Fibroblast of skin of scalp (primary cell): ENCODE data around the gene UBXN10. TPM values are rescaled to one million over a fixed set of nuclear protein-coding genes. Genes with fewer than 3 reads are reported as not detected.

Source experiments
- DNase-seq: peaks from one replicate; pipeline ENCODE4 v3.0.0-alpha.2; 2013
- polyA plus RNA-seq, 2 experiments: library from polyadenylated mRNA; unstranded; fragments of 120-200 nt; gene quantifications; one replicate each; pipeline ENCODE4 v1.2.1, GENCODE V29; 2013; ENCODE audit not compliant: insufficient read length in 2 of 2

Gene UBXN10, protein sequence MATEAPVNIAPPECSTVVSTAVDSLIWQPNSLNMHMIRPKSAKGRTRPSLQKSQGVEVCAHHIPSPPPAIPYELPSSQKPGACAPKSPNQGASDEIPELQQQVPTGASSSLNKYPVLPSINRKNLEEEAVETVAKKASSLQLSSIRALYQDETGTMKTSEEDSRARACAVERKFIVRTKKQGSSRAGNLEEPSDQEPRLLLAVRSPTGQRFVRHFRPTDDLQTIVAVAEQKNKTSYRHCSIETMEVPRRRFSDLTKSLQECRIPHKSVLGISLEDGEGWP
- polyA plus RNA-seq (2013, experiment 1 of 2; ENCODE audit: insufficient read length) = not detected
- polyA plus RNA-seq (2013, experiment 2 of 2; ENCODE audit: insufficient read length) = 0.04 TPM

DNA sequence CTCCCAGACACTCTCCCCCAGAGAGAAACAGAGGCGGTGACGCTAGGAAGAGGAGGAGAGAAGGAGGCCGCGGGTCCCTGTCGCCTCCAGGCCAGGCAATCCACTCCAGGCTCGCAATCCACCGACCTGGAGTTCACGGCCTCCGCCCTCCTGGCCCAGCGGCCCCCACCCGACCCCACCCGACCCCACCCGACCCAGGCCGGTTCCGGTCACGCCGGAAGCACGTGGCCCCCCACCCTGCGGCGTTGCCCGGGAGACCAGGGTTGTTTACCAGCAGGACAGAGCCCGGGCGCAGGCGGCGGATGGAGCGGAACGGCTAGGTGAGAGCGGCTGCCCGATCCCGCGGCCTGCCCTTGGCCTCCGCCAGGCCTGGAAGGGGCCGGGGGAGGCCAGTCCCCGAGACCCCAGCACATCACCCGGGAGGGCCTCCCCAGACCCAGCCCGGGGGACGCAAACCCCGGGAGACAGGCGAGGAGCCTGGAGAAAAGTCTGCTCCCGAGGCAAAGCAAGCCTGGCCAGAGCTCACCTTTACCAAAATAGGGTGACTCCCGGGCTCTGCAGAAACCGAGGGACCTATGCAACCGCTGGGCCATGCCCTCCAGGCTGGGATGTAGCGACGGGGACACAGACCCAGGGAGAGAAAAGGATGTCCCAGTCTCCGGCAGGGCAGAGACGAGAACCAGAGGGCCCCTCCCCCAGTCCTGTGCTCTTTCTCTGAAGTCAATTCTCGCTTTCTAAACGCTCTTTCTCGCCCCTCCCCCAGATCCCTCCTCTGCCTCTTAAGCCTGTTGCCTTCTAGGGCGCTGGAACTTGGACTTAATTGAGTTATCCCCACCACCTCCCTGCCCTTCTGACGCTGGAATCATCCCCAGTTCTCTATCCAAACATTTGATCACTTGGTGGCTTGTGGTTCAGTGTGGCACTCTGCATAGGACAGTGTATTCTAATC lies at the start of gene UBXN10, which contains the start of gene PLA2G2C:
Gene UBXN10 (plus strand): TSS at position 263 of the 949 bp plus-strand sequence. CDS start 4,466 bp downstream, outside the sequence.
Gene PLA2G2C (minus strand): TSS at position 685 of the 949 bp plus-strand sequence. CDS start 9,155 bp downstream, outside the sequence.
- no peak for DNase-seq

DNA sequence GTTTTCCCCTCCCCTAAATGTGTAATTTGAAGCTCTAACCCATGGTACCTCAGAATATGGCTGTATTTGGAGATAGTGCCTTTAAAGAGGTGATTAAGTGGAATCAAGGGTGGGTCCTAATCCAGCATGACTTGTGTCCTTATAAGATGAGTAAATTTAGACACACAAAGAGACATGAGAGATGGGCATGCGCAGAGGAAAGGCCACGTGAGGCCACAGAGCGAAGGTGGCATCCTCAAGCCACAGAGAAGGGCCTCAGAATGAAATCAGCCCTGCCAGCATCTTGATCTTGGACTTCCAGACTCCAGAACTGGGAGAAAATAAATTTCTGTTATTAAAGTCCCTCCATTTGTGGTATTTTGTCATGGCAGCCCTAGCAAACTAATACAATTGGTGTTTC lies 49.6 kb upstream of the UBXN10 start:
- DNase-seq = no peak

DNA sequence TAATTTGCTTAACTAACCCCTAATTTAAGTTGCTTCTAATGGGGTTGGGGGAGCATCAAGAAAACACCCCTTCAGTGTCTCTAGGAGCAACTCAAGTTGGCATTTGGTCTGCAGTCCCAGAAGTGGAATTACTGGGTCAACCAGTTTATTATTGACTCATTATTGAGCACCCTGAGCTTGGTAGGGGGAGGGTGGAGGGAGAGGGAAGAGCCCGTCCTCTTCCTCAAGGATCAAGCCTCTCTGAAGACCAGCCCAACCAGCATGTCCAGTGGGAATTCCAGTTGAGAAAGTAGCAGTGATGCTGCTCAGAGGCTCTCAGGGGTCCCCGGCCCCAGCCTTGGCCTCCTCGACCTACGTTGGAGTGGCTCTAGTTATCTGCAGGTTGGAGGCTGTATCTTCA lies 48.8 kb upstream of the UBXN10 start:
- DNase-seq = no peak

DNA sequence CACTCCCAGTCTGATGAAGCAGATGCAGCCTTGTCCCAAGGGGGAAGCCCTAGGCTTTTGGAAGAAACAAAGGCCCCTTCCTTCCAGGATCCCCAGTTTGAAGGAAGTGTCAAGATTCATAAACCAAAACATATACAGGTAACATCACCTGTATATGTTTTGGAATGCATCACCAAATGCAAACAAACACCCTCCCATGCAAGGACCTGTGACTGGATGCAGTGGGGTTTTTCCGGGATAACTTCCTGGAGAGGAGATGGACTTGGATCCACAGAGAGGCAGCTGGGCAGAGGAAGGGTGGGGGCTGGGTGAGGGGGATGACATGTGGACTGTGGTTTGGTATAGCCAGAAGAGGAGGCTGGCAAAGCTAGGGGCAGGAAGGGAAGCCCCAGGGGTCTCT lies 48.3 kb upstream of the UBXN10 start:
- DNase-seq = no peak

DNA sequence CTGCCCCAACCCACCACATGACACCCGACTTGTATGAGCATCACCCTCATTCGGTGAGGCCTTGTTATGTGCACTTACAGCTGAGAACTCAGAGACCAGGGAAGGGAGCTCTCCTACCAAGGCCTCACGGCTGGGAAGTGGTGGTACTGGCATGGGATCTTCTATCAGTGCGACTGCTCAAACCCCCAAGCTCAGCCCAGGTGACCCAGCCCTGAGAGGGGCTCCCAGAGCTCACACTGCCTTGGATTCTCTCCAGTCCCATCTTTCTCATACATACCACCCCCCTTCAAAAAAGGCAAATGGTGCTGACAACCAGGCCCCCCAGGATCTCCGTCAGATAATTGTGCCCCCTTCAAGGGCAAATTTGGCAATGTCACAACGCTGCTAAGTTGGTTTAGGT lies 47.5 kb upstream of the UBXN10 start:
- DNase-seq = no peak

DNA sequence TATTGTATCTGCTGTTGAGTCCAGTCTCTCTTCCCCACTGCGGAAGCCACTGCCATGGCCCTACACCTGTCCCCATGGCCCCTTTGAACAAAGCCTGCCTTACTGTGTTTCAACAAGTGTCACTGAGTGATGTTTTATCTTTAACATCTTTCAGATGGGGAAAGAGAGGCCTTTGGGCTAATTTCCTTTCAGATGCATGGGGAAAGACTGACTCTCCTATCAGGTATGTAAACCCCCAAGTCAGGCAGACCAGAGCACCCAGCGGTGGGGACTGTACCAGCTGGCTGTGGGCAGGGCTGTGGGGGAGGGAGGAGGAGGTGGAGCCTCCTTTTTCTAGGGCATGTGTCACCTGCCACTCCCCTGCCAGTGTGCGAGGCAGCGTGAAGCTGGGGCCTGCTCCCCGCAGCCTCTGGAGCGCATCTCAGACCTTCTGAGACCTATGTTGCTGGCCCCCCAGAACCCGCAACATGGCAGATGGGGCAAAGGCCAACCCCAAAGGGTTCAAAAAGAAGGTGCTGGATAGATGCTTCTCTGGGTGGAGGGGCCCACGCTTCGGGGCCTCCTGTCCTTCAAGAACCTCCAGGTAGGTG lies 46.8 kb upstream of the UBXN10 start, which contains the start of gene PLA2G2F:
Gene PLA2G2F (plus strand): TSS at position 363 of the 590 bp plus-strand sequence. CDS start 105 bp downstream, at position 468.
- no peak for DNase-seq

DNA sequence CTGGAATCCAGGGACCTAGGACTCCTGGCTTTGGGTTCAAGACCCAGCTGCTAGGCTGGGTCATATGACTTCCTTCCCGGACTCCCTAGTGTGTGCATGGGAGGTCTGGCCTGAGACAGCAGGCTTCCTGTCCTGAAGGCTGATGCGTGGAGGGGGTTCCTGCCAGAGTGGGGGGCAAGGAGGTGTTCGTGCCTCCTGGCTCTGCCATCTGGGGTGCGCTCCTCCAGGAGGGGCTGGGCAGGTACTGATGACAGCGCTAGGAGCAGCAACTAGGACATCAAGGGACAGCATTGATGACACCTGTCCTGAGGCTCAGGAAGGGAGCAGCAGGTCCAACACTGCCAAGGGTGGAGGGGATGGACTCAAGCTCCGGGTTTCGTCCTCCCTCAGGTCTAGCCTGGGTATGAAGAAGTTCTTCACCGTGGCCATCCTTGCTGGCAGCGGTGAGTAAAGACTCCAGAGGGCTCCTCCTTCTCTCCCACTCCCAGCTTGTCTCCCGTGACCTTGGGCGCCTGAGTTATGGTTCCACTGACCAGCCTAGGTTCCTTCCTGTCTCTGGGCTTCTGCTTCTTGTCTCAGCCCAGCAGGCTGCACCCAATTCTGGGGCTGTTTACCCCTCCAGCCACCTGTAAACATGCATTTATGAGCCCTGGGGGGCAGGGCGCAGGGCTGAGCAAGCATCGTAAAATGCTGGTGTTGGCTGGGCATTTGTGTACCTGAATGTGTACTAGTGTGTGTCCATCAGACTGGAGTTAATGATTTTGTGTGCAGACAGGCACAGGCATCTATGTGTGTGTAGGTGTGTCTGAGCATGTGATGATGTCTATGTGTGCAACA lies 45.9 kb upstream of the UBXN10 start:
- DNase-seq = no peak

DNA sequence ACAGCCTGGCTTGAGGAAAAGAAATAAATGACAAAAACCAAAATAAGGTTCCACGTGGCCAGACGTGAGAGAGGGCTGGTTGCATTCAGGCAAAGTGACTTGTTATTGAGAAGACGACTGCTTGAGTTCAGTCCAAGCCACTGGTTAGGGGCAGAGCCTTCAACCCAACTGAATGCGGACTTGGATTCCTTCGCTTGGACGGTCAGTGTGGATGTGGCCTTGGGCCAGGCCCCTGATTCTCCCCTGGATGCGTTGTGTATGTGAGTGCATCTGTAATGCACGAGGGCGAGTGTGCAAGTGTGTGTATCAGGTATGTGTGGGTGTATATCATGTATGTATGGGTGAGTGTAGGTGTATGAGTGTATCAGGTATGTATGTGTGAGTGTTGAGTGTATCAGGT lies 44.9 kb upstream of the UBXN10 start:
- no peak for DNase-seq

DNA sequence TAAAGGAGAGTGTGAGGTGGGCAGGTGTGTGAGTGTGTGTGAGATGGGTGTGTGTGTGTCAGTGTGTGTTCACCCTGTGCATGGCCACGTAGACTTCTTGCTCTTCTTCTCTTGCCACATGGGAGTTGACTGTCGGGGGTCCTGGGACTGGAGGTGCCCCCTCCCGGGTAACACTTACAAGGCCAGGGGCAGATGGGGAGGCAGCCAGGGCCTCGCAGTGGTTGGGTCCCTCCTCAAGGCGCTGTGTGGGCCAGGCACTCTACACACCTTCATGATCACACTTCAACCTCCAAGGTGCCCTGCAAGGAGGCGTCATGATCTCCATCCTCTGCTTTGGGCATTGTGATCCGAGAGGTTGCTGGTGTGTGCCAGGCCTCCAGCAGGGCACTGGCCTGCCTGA lies 44.4 kb upstream of the UBXN10 start:
- no peak for DNase-seq

DNA sequence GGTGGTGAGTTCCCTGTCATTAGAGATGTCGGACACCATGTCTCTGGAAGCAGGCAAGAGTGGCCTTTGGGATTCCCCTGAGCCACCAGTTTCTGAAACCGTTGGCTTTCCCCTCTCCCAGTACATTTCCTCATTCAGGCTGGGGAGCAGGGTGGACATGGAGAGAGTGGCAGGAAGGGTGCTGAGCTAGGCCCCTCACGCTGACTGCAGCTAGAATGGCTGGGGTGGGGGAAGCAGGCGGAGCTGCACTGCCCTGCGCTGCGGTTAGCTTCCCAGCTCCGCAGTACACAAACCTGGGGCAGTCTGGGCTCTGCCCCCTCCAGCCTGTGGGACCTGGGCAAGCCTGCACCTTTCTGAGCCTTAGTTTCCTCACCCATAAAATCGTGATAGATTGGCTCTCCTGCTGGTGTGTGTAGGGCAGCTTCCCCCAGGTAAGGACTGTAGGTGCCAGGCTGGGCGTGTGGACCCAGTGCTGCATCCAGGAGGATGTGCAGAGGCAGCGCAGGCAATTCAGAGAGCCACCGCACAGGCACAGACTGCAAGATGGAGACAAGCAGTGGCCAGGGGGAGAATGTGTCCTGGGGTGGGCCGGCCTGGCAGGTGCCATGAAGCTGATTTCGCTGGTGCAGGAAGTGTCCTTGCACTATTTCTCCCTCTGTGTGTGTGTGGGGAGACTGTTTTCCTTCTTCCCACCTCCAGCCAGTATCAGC lies 43.7 kb upstream of the UBXN10 start:
- DNase-seq = no peak

DNA sequence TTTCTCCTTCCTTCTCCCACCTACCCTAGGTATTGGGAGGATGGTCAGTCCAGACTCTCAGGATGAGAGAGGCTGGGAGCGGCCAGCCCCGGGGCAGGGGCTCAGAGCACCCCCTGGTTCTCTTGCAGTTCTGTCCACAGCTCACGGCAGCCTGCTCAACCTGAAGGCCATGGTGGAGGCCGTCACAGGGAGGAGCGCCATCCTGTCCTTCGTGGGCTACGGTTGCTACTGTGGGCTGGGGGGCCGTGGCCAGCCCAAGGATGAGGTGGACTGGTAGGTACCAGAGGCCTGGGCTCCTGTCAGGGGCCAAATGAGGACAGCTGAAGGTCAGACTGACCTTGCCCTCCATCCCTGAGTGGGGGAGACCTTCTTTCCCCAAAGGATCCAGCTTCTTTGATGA lies 42.6 kb upstream of the UBXN10 start:
- DNase-seq = no peak

DNA sequence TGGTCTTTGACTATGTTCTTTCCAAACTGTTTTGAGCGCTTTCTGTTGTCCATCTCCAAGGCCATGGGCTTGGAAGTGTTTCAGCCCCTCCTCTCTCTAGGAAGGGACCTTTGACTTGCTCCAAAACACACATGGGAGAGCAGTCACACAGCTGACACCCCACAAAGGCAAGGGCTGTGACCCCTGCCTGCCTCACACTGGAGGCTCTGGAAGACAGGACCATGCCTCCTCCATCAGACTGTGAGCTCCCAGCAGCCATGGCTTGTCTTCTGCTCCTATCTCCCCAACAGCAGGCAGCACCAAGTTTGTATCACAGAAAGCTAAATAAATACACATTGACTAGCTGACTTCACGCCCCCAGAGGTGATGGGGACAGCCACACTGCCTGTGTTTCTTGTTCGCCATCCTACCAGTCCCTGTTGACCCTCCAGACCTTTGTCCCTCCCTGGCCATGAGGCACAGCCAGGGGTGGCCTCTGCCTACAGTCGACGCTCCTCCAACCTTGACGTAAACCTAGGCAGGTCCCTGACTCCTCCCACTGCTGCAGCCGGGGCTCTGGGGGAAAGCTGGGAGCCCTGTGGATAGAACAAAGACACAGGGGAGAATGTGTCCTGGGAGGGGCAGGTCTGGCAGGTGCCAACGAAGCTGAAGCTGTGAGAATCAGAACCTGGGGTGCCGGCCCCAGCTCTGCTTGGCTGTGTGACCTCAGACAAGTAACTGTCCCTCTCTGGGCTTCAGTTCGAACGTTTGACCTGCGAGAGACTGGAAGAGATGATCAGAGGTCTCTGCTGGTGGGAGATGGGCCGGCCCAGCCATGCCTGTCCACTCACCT lies 41.9 kb upstream of the UBXN10 start:
- DNase-seq = no peak

DNA sequence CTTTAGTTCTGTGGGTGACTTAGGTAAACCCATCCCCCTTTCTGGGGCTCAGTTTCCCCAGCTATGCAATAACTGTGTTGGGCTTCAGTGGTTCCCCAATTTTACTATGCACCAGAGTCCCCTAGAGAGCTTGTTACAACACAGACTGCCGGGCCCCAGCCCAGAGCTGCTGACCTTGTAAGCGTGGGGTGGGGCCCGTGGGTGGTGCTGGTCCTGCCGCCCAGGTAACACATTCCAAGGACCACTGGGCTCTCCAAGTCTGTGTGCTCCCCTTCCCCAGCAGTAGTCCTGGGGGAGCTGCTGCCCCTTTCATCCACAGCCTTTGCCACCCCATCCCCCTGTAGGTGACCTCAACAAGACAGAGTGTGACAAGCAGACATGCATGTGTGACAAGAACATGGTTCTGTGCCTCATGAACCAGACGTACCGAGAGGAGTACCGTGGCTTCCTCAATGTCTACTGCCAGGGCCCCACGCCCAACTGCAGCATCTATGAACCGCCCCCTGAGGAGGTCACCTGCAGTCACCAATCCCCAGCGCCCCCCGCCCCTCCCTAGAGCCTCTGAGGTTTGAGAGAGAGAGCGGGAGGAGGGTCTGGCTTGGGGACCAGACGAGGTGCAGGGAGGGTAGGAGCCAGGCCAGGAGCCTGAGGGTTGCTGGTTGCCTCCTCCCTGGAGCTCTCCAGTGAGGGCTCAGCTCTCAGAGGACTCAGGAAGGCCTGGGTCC lies 37.9 kb upstream of the UBXN10 start:
- DNase-seq = no peak

DNA sequence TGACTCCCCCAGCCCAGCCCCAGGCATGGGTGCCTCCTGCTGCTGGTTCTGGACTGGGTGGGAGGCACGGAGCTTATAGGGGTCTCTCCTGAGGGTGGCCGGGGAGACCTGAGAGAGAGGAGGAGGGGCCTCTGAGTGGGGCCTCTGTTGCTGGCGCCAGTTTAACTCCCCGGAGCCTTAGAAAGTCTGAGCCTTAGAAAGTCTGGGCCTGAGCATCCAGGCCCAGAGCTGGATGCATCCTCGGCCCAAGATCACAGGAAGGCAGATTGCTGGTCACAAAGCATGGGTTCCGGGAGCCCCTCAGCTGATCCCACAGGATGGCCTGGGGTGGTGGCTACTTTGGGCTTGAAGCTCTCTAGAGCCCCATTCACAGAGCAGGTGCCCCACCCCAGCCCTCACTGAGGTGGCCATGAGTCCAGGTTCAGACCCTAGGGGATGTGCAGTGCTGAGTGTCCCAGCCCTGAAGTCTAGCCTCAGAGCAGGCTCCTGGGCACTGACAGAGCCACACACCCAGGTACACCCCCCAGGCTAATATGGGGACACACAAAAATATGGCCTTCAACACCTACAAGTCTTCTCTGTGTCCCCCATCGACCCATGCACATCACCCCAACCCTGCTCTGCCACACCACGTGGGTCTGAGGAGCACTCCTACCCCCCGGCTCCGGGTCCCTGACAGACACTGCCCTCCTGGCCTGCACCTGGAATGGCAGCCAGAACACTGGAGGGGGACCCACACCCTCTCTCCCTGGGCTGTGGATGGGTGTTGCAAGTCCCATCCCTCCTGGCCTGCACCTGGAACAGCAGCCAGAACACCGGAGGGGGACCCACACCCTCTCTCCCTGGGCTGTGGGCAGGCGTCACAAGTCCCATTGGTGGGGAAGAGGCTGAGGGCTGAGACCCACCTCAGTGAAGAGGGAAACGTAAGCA lies 37.1 kb upstream of the UBXN10 start:
- DNase-seq = no peak

DNA sequence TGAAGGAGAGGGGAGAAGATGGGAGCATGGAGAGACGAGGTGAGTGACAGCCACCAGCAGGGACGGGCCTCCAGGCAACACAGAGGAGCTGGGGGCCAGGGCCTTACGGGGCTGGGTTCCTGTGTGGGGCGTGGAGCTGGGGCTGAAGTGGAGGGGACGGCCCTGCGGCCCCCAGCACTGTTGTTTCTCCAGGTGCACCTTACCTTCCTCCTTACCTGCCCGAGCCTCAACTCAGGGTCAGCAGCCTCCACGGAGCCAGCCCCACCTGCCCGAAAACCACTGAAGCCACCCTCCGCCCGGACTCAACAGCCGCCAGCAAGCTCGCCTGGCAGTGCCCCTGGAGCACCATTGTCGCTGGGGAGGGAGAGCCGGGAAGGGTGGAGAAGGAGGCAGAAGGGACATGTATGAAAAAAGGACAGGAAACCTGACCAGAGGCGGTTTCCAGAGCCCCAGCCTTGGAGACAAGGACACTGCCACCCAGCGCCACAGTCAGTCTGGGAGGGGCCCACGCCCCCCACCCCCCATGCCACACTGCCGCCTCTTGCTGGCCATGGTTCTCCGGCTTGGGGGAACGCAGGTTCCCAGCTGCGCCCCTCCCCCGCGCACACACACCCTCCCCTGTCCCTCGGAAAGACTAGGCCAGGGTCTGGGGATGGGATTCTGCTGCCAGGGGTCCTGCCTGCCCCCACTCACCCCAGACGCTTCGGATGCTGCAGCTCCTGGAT lies 36.1 kb upstream of the UBXN10 start:
- DNase-seq = no peak

DNA sequence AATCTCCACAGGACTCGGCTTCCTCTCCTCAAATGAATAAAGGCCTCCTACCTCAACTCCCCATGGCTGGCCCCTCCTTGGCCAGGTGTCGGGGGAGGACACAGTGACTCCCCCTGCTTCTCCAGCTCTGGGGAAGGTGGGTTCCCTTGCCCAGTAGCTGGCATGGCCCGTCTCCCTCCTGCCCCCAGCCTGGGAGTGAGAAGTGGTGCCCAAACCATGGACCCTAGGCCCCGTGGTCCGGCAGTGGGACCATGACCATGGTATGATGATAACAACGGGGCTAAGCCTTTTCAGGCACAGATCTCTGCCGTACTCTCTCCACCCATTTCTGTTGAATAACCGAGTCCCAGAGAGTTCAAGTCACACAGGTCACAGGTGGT lies 35.6 kb upstream of the UBXN10 start:
- DNase-seq = no peak

DNA sequence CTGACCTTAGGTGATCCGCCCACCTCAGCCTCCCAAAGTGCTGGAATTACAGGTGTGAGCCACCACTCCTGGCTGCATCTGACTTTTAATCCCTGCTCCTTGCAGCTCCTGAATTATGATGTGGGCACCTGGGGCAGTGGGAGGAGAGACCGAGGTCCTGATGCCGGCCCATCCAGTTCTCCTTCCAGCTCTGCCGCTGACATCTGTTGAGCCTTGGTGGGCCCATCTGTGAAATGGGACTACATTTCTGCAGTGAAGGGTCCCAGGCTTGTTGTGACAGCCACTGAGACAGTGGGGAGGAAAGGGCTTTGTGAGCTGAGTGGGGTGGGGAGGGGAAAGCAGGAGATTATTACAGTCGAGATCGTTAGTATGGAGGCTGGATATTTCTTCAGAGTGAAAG lies 34.9 kb upstream of the UBXN10 start:
- no peak for DNase-seq
